Natural killer cell (primary cell): ENCODE data around the gene TICRR. TPM values are rescaled to one million over a fixed set of nuclear protein-coding genes. Genes with fewer than 3 reads are reported as not detected.

ENCODE experiments used
- ATAC-seq, 3 donors: fragments of 150-1000 bp in 2 of 3; fragments of 200-7000 bp in 1 of 3; cut with Tn5 transposase; 1 replicate in 1 of 3; 2 replicates in 2 of 3; pipeline ENCODE4 v1.10.0; 2021; ENCODE audit warnings: mild to moderate bottlenecking in 2 of 3, moderate library complexity in 2 of 3
- DNase-seq, 2 donors: peaks; one replicate each; pipeline versions ENCODE4 v3.0.0 to v3.0.0-alpha.2; 2013 to 2021; ENCODE audit warnings: mixed read lengths in 1 of 2
- H3K27ac ChIP-seq: one replicate; pipeline ENCODE4 v1.5.1; 2013; ENCODE audit warnings: mild to moderate bottlenecking, low read length
- H3K27me3 ChIP-seq: one replicate; pipeline ENCODE4 v1.6.1; 2013; ENCODE audit warnings: low read length; ENCODE audit not compliant: control insufficient read depth, insufficient read depth
- H3K36me3 ChIP-seq: one replicate; pipeline ENCODE4 v1.6.1; 2013; ENCODE audit warnings: low read length; ENCODE audit not compliant: control insufficient read depth, insufficient read depth
- H3K4me1 ChIP-seq: one replicate; pipeline ENCODE4 v1.6.1; 2013; ENCODE audit warnings: low read length; ENCODE audit not compliant: control insufficient read depth, insufficient read depth
- H3K4me3 ChIP-seq: one replicate; pipeline ENCODE4 v1.5.1; 2013; ENCODE audit warnings: low read length
- H3K9me3 ChIP-seq: one replicate; pipeline ENCODE4 v1.6.1; 2013; ENCODE audit warnings: low read length; ENCODE audit not compliant: control insufficient read depth, insufficient read depth
- H3K27ac Mint-ChIP-seq, 2 donors: one replicate each; pipeline ENCODE4 v1.8.0; 2022; ENCODE audit warnings: mild to moderate bottlenecking in 2 of 2, mixed read lengths in 2 of 2, moderate library complexity in 1 of 2
- H3K27me3 Mint-ChIP-seq, 2 donors: one replicate each; pipeline ENCODE4 v1.8.0; 2022; ENCODE audit warnings: low read depth in 2 of 2, mixed read lengths in 2 of 2
- H3K36me3 Mint-ChIP-seq: one replicate; pipeline ENCODE4 v1.8.0; 2022; ENCODE audit warnings: mixed read lengths
- H3K4me1 Mint-ChIP-seq, 2 donors: one replicate each; pipeline ENCODE4 v1.8.0; 2022; ENCODE audit warnings: mixed read lengths in 2 of 2
- H3K4me3 Mint-ChIP-seq: one replicate; pipeline ENCODE4 v1.8.0; 2022; ENCODE audit warnings: mild to moderate bottlenecking, moderate library complexity, mixed read lengths
- H3K9me3 Mint-ChIP-seq, 2 donors: one replicate each; pipeline ENCODE4 v1.8.0; 2022; ENCODE audit warnings: mixed read lengths in 2 of 2
- WGBS: methylation state at CpG from one replicate; pipeline ENCODE4 v1.1.7; 2013; ENCODE audit warnings: missing lambda C conversion rate; ENCODE audit not compliant: insufficient coverage; 5-methylcytosine and 5-hydroxymethylcytosine counted together
- intact Hi-C: fragments of 100-400 bp; cut with micrococcal nuclease; formaldehyde crosslinking; loops from one replicate; pipeline ENCODE4 v1.14.2; 2022
- total RNA-seq, 4 donors: library from RNA; stranded (reverse); fragments of 120-200 nt in 1 of 4; gene quantifications; one replicate each; pipeline versions ENCODE4 v1.2.3 to v1.2.4, GENCODE V29; 2013 to 2022
- TF ChIP-seq, protein P1 (sequence below): fragments of 200-600 bp; IDR thresholded peaks from one replicate; pipeline ENCODE4 v1.8.0; 2022; ENCODE audit warnings: antibody characterized with exemption

TICRR gene
- total RNA-seq, 3 donors from 2014 or later (not counting 1 experiment from before 2014, with no cell fraction given) = 0.13 to 0.59 (median 0.14) TPM

GRCh38 chr15:89625716-89626115 lies 50.4 kb downstream of the TICRR start:
- H3K27ac Mint-ChIP-seq = no peak overlapping the region
- ATAC-seq = no peak

GRCh38 chr15:89627256-89627970 lies 52.1 kb downstream of the TICRR start:
- H3K27ac ChIP-seq = no peak overlapping the region
- H3K27me3 ChIP-seq = no peaks in the 10 kb centered on the region
- Mint-ChIP-seq H3K27me3 (no peaks in the 10 kb centered on the region), H3K4me3 (no peak overlapping the region), H3K36me3 (no peaks in the 10 kb centered on the region), H3K9me3 (no peaks in the 10 kb centered on the region), H3K27ac (no peak overlapping the region), H3K4me1 (no peaks in the 10 kb centered on the region)
- 97% methylated on average over 8 of the region's 8 CpGs for WGBS
- TF ChIP-seq, protein P1, sequence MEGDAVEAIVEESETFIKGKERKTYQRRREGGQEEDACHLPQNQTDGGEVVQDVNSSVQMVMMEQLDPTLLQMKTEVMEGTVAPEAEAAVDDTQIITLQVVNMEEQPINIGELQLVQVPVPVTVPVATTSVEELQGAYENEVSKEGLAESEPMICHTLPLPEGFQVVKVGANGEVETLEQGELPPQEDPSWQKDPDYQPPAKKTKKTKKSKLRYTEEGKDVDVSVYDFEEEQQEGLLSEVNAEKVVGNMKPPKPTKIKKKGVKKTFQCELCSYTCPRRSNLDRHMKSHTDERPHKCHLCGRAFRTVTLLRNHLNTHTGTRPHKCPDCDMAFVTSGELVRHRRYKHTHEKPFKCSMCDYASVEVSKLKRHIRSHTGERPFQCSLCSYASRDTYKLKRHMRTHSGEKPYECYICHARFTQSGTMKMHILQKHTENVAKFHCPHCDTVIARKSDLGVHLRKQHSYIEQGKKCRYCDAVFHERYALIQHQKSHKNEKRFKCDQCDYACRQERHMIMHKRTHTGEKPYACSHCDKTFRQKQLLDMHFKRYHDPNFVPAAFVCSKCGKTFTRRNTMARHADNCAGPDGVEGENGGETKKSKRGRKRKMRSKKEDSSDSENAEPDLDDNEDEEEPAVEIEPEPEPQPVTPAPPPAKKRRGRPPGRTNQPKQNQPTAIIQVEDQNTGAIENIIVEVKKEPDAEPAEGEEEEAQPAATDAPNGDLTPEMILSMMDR = no peak
- no peak for ATAC-seq
- H3K36me3 ChIP-seq = no peaks in the 10 kb centered on the region
- no peaks in the 10 kb centered on the region for H3K4me1 ChIP-seq
- H3K4me3 ChIP-seq = no peak overlapping the region
- no peaks in the 10 kb centered on the region for H3K9me3 ChIP-seq
- DNase-seq = no peak
- intact Hi-C loops = no loop called here

More at GRCh38 chr15:89625716-89626115, 50.4 kb downstream of the TICRR start:
- TF ChIP-seq, protein P1 = no peak
- intact Hi-C loops = no loop called here
- 98% methylated on average over 9 of the region's 9 CpGs for WGBS
- no peak for DNase-seq
- no peaks in the 10 kb centered on the region for H3K4me1 ChIP-seq
- no peaks in the 10 kb centered on the region for H3K9me3 ChIP-seq
- no peak overlapping the region for H3K4me3 Mint-ChIP-seq
- no peak overlapping the region for H3K27ac ChIP-seq
- H3K36me3 Mint-ChIP-seq = no peaks in the 10 kb centered on the region
- no peaks in the 10 kb centered on the region for H3K27me3 ChIP-seq
- no peaks in the 10 kb centered on the region for H3K27me3 Mint-ChIP-seq
- H3K4me3 ChIP-seq = no peak overlapping the region
- H3K9me3 Mint-ChIP-seq = no peaks in the 10 kb centered on the region
- H3K36me3 ChIP-seq = no peaks in the 10 kb centered on the region
- H3K4me1 Mint-ChIP-seq = no peaks in the 10 kb centered on the region

GRCh38 chr15:89628301-89628700 lies 53.0 kb downstream of the TICRR start:
- intact Hi-C loops = no loop called here
- Histone ChIP-seq H3K27ac (no peak overlapping the region), H3K4me3 (no peak overlapping the region), H3K36me3 (no peaks in the 10 kb centered on the region), H3K9me3 (no peaks in the 10 kb centered on the region), H3K27me3 (no peaks in the 10 kb centered on the region), H3K4me1 (no peaks in the 10 kb centered on the region)
- H3K27ac Mint-ChIP-seq = no peak overlapping the region
- H3K27me3 Mint-ChIP-seq = no peaks in the 10 kb centered on the region
- 92% methylated on average over 21 of the region's 21 CpGs for WGBS
- TF ChIP-seq, protein P1 = no peak
- H3K4me3 Mint-ChIP-seq = no peak overlapping the region
- no peaks in the 10 kb centered on the region for H3K4me1 Mint-ChIP-seq
- H3K9me3 Mint-ChIP-seq = no peaks in the 10 kb centered on the region
- no peak for ATAC-seq
- H3K36me3 Mint-ChIP-seq = no peaks in the 10 kb centered on the region
- no peak for DNase-seq
